GM21447 (cell line): ENCODE measurements around the gene NRP1.

Experiments
- ATAC-seq: cut with Tn5 transposase; IDR thresholded peaks from one replicate; pipeline ENCODE4 v1.9.1; 2021; ENCODE audit not compliant: unreplicated experiment

NRP1 gene

GRCh38 chr10:33133557-33133956 lies 200.9 kb downstream of the NRP1 start:
- no peak for ATAC-seq

GRCh38 chr10:33132626-33133025 lies 201.8 kb downstream of the NRP1 start:
- ATAC-seq = peak; percentile 41

- ATAC-seq = no peak
Measured at GRCh38 chr10:33129996-33130386, 204.5 kb downstream of the NRP1 start.

- ATAC-seq = no peak
Measured at GRCh38 chr10:33129141-33129995, 205.1 kb downstream of the NRP1 start.

GRCh38 chr10:33127622-33128021 lies 206.8 kb downstream of the NRP1 start:
- no peak for ATAC-seq
